Fibroblast of lung (primary cell): ENCODE measurements around the gene CDC42EP1. TPM values are rescaled to one million over a fixed set of nuclear protein-coding genes. Genes with fewer than 3 reads are reported as not detected.

Experiments used
- DNase-seq, 2 donors: peaks; one replicate each; pipeline versions ENCODE4 v3.0.0 to v3.0.0-alpha.2; 2010; ENCODE audit warnings: low read depth in 2 of 2
- H2AFZ ChIP-seq: 2 replicates; pipeline ENCODE4 v1.5.1; 2012; ENCODE audit warnings: low read length, control low read depth, inconsistent platforms
- H3K27ac ChIP-seq: 2 replicates; pipeline ENCODE4 v1.5.1; 2011; ENCODE audit warnings: low read length, control low read depth; ENCODE audit not compliant: insufficient read depth
- H3K27me3 ChIP-seq: 2 replicates; pipeline ENCODE4 v1.5.1; 2011; ENCODE audit warnings: mild to moderate bottlenecking, low read length; ENCODE audit not compliant: control insufficient read depth, insufficient read depth
- H3K36me3 ChIP-seq: 2 replicates; pipeline ENCODE4 v1.5.1; 2011; ENCODE audit warnings: low read length; ENCODE audit not compliant: control insufficient read depth, insufficient read depth
- H3K4me1 ChIP-seq: 2 replicates; pipeline ENCODE4 v1.5.1; 2011; ENCODE audit warnings: low read length; ENCODE audit not compliant: control insufficient read depth, insufficient read depth; ENCODE audit errors: extremely low read depth
- H3K4me2 ChIP-seq: 2 replicates; pipeline ENCODE4 v1.5.1; 2011; ENCODE audit warnings: low read length, control low read depth; ENCODE audit not compliant: insufficient read depth; ENCODE audit errors: extremely low read depth
- H3K4me3 ChIP-seq, 4 experiments: fragments of 200-600 bp in 1 of 4; sonication (generic) in 1 of 4; replicated peaks in 1 of 4; 2 replicates each; pipeline ENCODE4 v1.5.1; 2011 to 2016; ENCODE audit warnings: low read length in 4 of 4, low read depth in 3 of 4, mild to moderate bottlenecking in 3 of 4, control low read depth in 2 of 4, inconsistent platforms in 1 of 4, mixed read lengths in 1 of 4; ENCODE audit not compliant: insufficient read depth in 1 of 4; ENCODE audit errors: control extremely low read depth in 1 of 4
- H3K79me2 ChIP-seq: 2 replicates; pipeline ENCODE4 v1.5.1; 2012; ENCODE audit warnings: mild to moderate bottlenecking, low read length, inconsistent platforms; ENCODE audit not compliant: control insufficient read depth, insufficient read depth
- H3K9ac ChIP-seq: 2 replicates; pipeline ENCODE4 v1.5.1; 2011; ENCODE audit warnings: mild to moderate bottlenecking, low read length, control low read depth; ENCODE audit not compliant: insufficient read depth
- H3K9me3 ChIP-seq: 2 replicates; pipeline ENCODE4 v1.5.1; 2012; ENCODE audit warnings: low read depth, low read length; ENCODE audit not compliant: control insufficient read depth, insufficient read depth
- H4K20me1 ChIP-seq: 2 replicates; pipeline ENCODE4 v1.5.1; 2011; ENCODE audit warnings: low read length; ENCODE audit not compliant: control insufficient read depth, insufficient read depth; ENCODE audit errors: extremely low read depth
- CTCF ChIP-seq, 2 donors: IDR thresholded peaks in 1 of 2; conservative IDR thresholded peaks in 1 of 2; 1 replicate in 1 of 2; 2 replicates in 1 of 2; pipeline ENCODE4 v1.5.1; 2011 to 2012; ENCODE audit warnings: low read length in 2 of 2, control low read depth in 1 of 2, inconsistent platforms in 1 of 2, low read depth in 1 of 2, mild to moderate bottlenecking in 1 of 2
- EZH2 ChIP-seq: IDR thresholded peaks from 2 replicates; pipeline ENCODE4 v1.5.1; 2012; ENCODE audit warnings: low read length, control low read depth, mild to moderate bottlenecking; ENCODE audit errors: missing control alignments
- polyA plus RNA-seq, 2 donors: library from polyadenylated mRNA; depleted of rRNA in 1 of 2; stranded (reverse) in 1 of 2; unstranded in 1 of 2; fragments of >200 nt; gene quantifications; 2 replicates each; pipeline ENCODE4 v1.2.1, GENCODE V29; 2011 to 2012; ENCODE audit warnings: missing spikeins in 1 of 2
- total RNA-seq: library from RNA; depleted of rRNA; stranded (reverse); fragments of >200 nt; gene quantifications from 2 replicates; pipeline ENCODE4 v1.2.1, GENCODE V29; 2014

CDC42EP1 gene
- total and polyA plus RNA-seq, 2 donors (not counting 1 experiment from before 2014, with no cell fraction given), result 10.4 to 17.2 TPM

DNA sequence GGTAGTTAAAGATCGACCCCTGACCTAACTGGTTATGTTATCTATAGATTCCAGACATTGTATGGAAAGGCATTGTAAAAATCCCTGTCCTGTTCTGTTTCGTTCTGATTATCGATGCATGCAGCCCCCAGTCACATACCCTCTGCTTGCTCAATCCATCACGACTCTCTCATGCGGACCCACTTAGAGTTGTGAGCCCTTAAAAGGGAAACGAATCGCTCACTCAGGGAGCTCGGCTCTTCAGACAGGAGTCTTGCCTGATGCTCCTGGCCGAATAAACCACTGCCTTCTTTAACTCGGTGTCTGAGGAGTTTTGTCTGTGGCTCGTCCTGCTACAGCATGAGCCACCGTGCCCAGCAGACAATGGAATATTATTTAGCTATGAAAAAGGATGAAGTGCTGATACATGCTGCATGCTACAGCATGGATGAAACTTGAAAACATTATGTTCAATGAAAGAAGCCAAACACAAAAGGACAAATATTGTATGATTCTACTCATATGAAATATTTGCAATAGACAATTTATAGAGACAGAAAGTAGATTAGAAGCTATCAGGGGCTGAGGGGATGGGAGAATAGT lies 31.6 kb downstream of the CDC42EP1 start:
- no peaks in the 10 kb centered on the region for H4K20me1 ChIP-seq
- H3K36me3 ChIP-seq, result no peaks in the 10 kb centered on the region
- H3K79me2 ChIP-seq, result no peaks in the 10 kb centered on the region
- H3K9ac ChIP-seq, result no peak overlapping the region
- peak overlapping the region in 2 of 4 experiments; percentile 22 to 32 for H3K4me3 ChIP-seq
- H3K4me2 ChIP-seq, result no peak overlapping the region
- TF ChIP-seq EZH2 (no peak), CTCF (conservative IDR thresholded peaks at IDR 0.05 in 1 of 2, IDR thresholded peaks at IDR 0.05 in 1 of 2; ENCODE audit: low read depth in 1 of 2, low read length in 2 of 2) (no peak)
- H3K9me3 ChIP-seq, result no peaks in the 10 kb centered on the region
- peaks cover 2% of the 10 kb centered on the region for H3K27me3 ChIP-seq
- H2AFZ ChIP-seq, result no peak overlapping the region
- H3K27ac ChIP-seq, result no peak overlapping the region
- no peak for DNase-seq
- H3K4me1 ChIP-seq, result peaks cover 8% of the 10 kb centered on the region

DNA sequence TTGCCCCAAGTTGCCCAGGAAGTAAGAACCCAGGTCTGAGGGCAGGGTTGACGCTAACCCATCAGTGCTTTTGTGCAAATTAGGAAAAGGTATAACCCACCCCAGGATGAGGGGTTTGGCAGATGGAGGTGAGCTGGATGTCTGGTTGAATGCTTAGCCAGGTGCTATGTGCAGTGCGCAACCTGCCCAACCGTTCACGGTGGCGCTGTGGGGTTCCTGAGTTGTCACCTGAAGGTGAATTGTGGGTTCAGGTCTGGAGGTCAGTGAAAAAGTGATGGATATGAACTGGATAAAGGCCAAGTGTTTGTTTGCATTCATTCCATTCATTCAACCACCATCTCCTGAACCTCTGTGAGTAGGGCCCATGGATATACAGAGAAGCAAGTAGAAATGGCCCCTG lies 34.0 kb downstream of the CDC42EP1 start:
- no peak overlapping the region for H2AFZ ChIP-seq
- H3K9ac ChIP-seq, result no peak overlapping the region
- no peaks in the 10 kb centered on the region for H3K79me2 ChIP-seq
- peaks cover 8% of the 10 kb centered on the region for H3K4me1 ChIP-seq
- no peak for DNase-seq
- no peaks in the 10 kb centered on the region for H3K9me3 ChIP-seq
- no peaks in the 10 kb centered on the region for H4K20me1 ChIP-seq
- no peak overlapping the region for H3K4me3 ChIP-seq
- no peaks in the 10 kb centered on the region for H3K36me3 ChIP-seq
- H3K27me3 ChIP-seq, result no peaks in the 10 kb centered on the region
- no peak overlapping the region for H3K4me2 ChIP-seq
- no peak for TF ChIP-seq CTCF (conservative IDR thresholded peaks at IDR 0.05 in 1 of 2, IDR thresholded peaks at IDR 0.05 in 1 of 2; ENCODE audit: low read depth in 1 of 2, low read length in 2 of 2)
- H3K27ac ChIP-seq, result no peak overlapping the region

DNA sequence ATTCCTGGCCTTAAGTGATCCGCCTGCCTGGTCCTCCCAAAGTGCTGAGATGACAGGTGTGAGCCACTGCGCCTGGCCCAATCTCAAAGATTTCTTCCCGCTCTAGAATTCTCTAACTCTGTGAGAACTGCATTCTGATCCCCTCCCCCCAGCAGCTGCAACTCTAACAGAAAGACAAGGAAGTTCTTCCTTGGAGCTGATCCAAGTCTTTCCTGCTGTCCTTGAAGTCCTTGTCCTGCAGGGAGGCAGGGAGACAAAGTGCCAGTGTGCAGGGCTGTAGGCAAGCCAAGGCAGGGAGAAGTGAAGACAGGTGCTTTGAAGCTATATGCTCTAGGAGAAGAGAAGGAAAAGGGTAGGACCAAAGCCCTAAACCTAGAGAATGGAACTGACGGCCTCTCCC lies 38.9 kb downstream of the CDC42EP1 start:
- Histone ChIP-seq H3K79me2 (no peaks in the 10 kb centered on the region), H3K9ac (no peak overlapping the region), H3K4me1 (no peaks in the 10 kb centered on the region), H3K4me3 (no peak overlapping the region), H3K36me3 (no peaks in the 10 kb centered on the region), H4K20me1 (no peaks in the 10 kb centered on the region), H3K27ac (no peak overlapping the region), H3K4me2 (no peak overlapping the region), H2AFZ (no peak overlapping the region), H3K9me3 (no peaks in the 10 kb centered on the region), H3K27me3 (no peaks in the 10 kb centered on the region)
- TF ChIP-seq CTCF (conservative IDR thresholded peaks at IDR 0.05 in 1 of 2, IDR thresholded peaks at IDR 0.05 in 1 of 2; ENCODE audit: low read depth in 1 of 2, low read length in 2 of 2) (no peak), EZH2 (no peak)
- no peak for DNase-seq
